PC-3 (cell line): ENCODE results near the gene C11orf91.

Experiments
- EZH2 ChIP-seq: fragments of 300-600 bp; sonication (generic); IDR thresholded peaks from one replicate; pipeline ENCODE4 v1.6.1; 2017; ENCODE audit warnings: antibody characterized with exemption, mild to moderate bottlenecking, low read length; ENCODE audit not compliant: unreplicated experiment
- TF ChIP-seq, protein P1 (sequence below): fragments of 300-600 bp; sonication (generic); conservative IDR thresholded peaks from 2 replicates; pipeline ENCODE4 v1.5.1; 2017; ENCODE audit warnings: antibody characterized with exemption, low read depth, mild to moderate bottlenecking, low read length

DNA sequence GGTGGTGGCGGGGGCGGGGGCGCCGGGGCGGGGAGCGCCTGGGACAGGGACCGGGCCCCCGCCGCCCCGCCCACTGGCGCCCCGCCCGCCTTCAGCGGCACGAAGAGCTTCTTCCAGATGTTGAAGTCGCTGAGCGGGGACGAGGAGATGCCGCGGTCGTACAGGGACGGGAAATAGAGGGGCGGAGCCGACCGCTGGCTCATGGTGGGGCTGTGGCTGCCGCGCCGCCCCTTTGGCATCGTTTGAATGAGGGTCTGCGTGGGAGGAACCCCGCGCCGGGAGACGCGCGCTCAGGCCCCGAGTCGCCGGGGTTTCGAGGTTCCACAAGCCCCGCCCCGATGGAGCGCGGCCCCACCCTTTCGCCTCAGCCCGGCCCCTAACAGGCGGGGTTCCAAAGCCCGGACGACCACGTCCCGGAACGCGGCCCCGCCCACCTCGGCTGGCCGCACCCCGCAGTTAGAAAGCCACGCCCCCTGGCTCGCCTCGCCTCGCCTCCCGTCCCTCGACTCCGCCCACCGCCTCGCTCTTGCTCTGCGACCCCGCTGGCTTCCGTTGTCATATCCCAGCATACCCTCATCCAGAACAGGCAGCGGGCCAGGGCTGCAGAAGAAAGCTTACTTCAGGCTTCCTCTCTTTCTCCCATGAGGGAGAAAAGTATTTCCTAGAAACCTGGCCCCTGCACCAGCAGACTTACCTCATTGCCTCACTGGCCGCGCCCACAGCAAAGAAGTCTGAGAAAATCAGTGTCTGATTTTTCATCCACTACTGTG lies at the start of gene C11orf91:
- TF ChIP-seq, protein P1, sequence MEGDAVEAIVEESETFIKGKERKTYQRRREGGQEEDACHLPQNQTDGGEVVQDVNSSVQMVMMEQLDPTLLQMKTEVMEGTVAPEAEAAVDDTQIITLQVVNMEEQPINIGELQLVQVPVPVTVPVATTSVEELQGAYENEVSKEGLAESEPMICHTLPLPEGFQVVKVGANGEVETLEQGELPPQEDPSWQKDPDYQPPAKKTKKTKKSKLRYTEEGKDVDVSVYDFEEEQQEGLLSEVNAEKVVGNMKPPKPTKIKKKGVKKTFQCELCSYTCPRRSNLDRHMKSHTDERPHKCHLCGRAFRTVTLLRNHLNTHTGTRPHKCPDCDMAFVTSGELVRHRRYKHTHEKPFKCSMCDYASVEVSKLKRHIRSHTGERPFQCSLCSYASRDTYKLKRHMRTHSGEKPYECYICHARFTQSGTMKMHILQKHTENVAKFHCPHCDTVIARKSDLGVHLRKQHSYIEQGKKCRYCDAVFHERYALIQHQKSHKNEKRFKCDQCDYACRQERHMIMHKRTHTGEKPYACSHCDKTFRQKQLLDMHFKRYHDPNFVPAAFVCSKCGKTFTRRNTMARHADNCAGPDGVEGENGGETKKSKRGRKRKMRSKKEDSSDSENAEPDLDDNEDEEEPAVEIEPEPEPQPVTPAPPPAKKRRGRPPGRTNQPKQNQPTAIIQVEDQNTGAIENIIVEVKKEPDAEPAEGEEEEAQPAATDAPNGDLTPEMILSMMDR = no peak
- TF ChIP-seq EZH2 = no peak
